SK-N-SH (cell line): ENCODE results near the gene ARFIP1. TPM values are rescaled to one million over a fixed set of nuclear protein-coding genes. Genes with fewer than 3 reads are reported as not detected.

Experiments
- CTCF ChIA-PET: fragments of 300-600, 350-600 bp; formaldehyde crosslinking; extraction: SDS; loops from one replicate; lab custom pipeline; 2021; lab: Yijun Ruan, JAX
- POLR2A ChIA-PET: fragments of 350-600 bp; sonication (Branson Sonifier 250); formaldehyde crosslinking; extraction: SDS; loops from one replicate; lab custom pipeline; 2020; ENCODE audit warnings: antibody characterized with exemption, inconsistent platforms; lab: Yijun Ruan, JAX
- DNase-seq: peaks from one replicate; pipeline ENCODE4 v3.0.0; 2012
- H2AFZ ChIP-seq: fragments of 200-600 bp; sonication (generic); 2 replicates; pipeline ENCODE4 v1.8.1; 2016; ENCODE audit warnings: antibody characterized with exemption, mild to moderate bottlenecking, low read depth
- H3F3A ChIP-seq: fragments of 200-600 bp; sonication (generic); replicated peaks from 2 replicates; pipeline ENCODE3; 2016; ENCODE audit warnings: antibody characterized with exemption, mild to moderate bottlenecking; ENCODE audit not compliant: insufficient read depth
- H3K27ac ChIP-seq, 2 experiments: fragments of 200-500 bp in 1 of 2; fragments of 200-600 bp in 1 of 2; sonication (Bioruptor generic) in 1 of 2; sonication (generic), shearing (Covaris generic) in 1 of 2; 2 replicates each; pipeline versions ENCODE4 v1.5.1 to v1.6.1; 2014 to 2016; ENCODE audit warnings: low read depth in 2 of 2, inconsistent platforms in 1 of 2, low read length in 1 of 2, mild to moderate bottlenecking in 1 of 2, mixed read lengths in 1 of 2
- H3K27me3 ChIP-seq: fragments of 200-600 bp; sonication (generic), shearing (Covaris generic); 2 replicates; pipeline ENCODE4 v1.6.1; 2016; ENCODE audit warnings: mixed run types; ENCODE audit not compliant: insufficient read depth
- H3K36me3 ChIP-seq, 2 experiments: fragments of 200-500 bp in 1 of 2; fragments of 200-600 bp in 1 of 2; sonication (Bioruptor generic) in 1 of 2; sonication (generic) in 1 of 2; replicated peaks in 1 of 2; 2 replicates each; pipeline versions ENCODE3 to v1.5.1; 2014 to 2016; ENCODE audit warnings: low read length in 1 of 2, mild to moderate bottlenecking in 1 of 2; ENCODE audit not compliant: insufficient read depth in 2 of 2, control insufficient read depth in 1 of 2
- H3K4me1 ChIP-seq, 2 experiments: fragments of 200-500 bp in 1 of 2; fragments of 200-600 bp in 1 of 2; sonication (Bioruptor generic) in 1 of 2; sonication (generic), shearing (Covaris generic) in 1 of 2; 2 replicates each; pipeline versions ENCODE4 v1.5.1 to v1.6.1; 2014 to 2016; ENCODE audit warnings: low read depth in 1 of 2, low read length in 1 of 2, mixed run types in 1 of 2; ENCODE audit not compliant: insufficient read depth in 2 of 2, control insufficient read depth in 1 of 2
- H3K4me2 ChIP-seq: fragments of 200-600 bp; sonication (generic), shearing (Covaris generic); 2 replicates; pipeline ENCODE4 v1.6.1; 2017; ENCODE audit warnings: mixed run types
- H3K4me3 ChIP-seq, 2 experiments: fragments of 200-500 bp in 1 of 2; fragments of 200-600 bp in 1 of 2; sonication (Bioruptor generic) in 1 of 2; sonication (generic), shearing (Covaris generic) in 1 of 2; 2 replicates each; pipeline versions ENCODE4 v1.5.1 to v1.8.1; 2014 to 2016; ENCODE audit warnings: low read depth in 2 of 2, inconsistent platforms in 1 of 2, low read length in 1 of 2, mild to moderate bottlenecking in 1 of 2, mixed read lengths in 1 of 2, moderate library complexity in 1 of 2
- H3K79me2 ChIP-seq: fragments of 200-600 bp; sonication (generic); 2 replicates; pipeline ENCODE4 v1.8.1; 2017; ENCODE audit warnings: mild to moderate bottlenecking; ENCODE audit not compliant: insufficient read depth
- H3K9ac ChIP-seq: fragments of 200-600 bp; sonication (generic); 2 replicates; pipeline ENCODE4 v1.6.1; 2017; ENCODE audit warnings: mixed run types
- H3K9me2 ChIP-seq: fragments of 200-600 bp; sonication (generic); 2 replicates; pipeline ENCODE4 v1.6.1; 2017; ENCODE audit warnings: mixed run types
- H3K9me3 ChIP-seq: fragments of 200-600 bp; sonication (generic); 2 replicates; pipeline ENCODE4 v1.6.1; 2017; ENCODE audit warnings: mixed run types, mild to moderate bottlenecking, moderate library complexity
- H4K20me1 ChIP-seq: fragments of 200-600 bp; sonication (generic); 2 replicates; pipeline ENCODE4 v1.6.1; 2017; ENCODE audit warnings: mild to moderate bottlenecking, mixed run types; ENCODE audit not compliant: insufficient read depth
- CHD2 ChIP-seq: fragments of 150-350 bp; IDR thresholded peaks from 2 replicates; pipeline ENCODE4 v1.6.1; 2018; ENCODE audit warnings: low read length; ENCODE audit not compliant: partially characterized antibody
- CTCF ChIP-seq: fragments of 200-600 bp; sonication (generic); IDR thresholded peaks from 2 replicates; pipeline ENCODE4 v1.6.1; 2017; ENCODE audit warnings: antibody characterized with exemption, mild to moderate bottlenecking, moderate library complexity
- EZH2phosphoT487 ChIP-seq: fragments of 200-600 bp; sonication (generic); IDR thresholded peaks from 2 replicates; pipeline ENCODE4 v1.6.1; 2017; ENCODE audit warnings: low read depth, mixed run types, mild to moderate bottlenecking, antibody characterized with exemption, moderate library complexity, borderline replicate concordance
- FOSL2 ChIP-seq: IDR thresholded peaks from 2 replicates; pipeline ENCODE4 v1.4.0; 2012; ENCODE audit warnings: low read depth, mild to moderate bottlenecking, moderate library complexity, borderline replicate concordance
- GATA2 ChIP-seq: sonication (generic); formaldehyde crosslinking; IDR thresholded peaks from 2 replicates; pipeline ENCODE4 v1.5.0; 2020; ENCODE audit warnings: mild to moderate bottlenecking, missing genetic modification reagents
- JUND ChIP-seq: IDR thresholded peaks from 2 replicates; pipeline ENCODE4 v1.4.0; 2012
- MEF2A ChIP-seq: IDR thresholded peaks from 2 replicates; pipeline ENCODE4 v1.4.0; 2012; ENCODE audit warnings: low read depth, borderline replicate concordance
- NFIC ChIP-seq: IDR thresholded peaks from 2 replicates; pipeline ENCODE4 v1.4.0; 2012; ENCODE audit warnings: borderline replicate concordance
- PBX3 ChIP-seq: IDR thresholded peaks from 2 replicates; pipeline ENCODE4; 2012
- REST ChIP-seq: IDR thresholded peaks from 2 replicates; pipeline ENCODE4 v1.6.1; 2012; ENCODE audit warnings: mild to moderate bottlenecking, low read depth, low read length, moderate library complexity
- TAF1 ChIP-seq: IDR thresholded peaks from 2 replicates; pipeline ENCODE4 v1.6.1; 2012; ENCODE audit warnings: low read depth, mild to moderate bottlenecking, low read length, moderate library complexity, borderline replicate concordance
- TEAD4 ChIP-seq: IDR thresholded peaks from 2 replicates; pipeline ENCODE4 v1.4.0; 2012; ENCODE audit warnings: mild to moderate bottlenecking, borderline replicate concordance; ENCODE audit not compliant: insufficient read depth
- USF2 ChIP-seq: fragments of 150-350 bp; IDR thresholded peaks from 2 replicates; pipeline ENCODE4 v1.6.1; 2017; ENCODE audit warnings: antibody characterized with exemption, low read length, low read depth, borderline replicate concordance
- YY1 ChIP-seq: IDR thresholded peaks from 2 replicates; pipeline ENCODE4 v1.4.0; 2012; ENCODE audit warnings: low read depth, mild to moderate bottlenecking
- ZBTB33 ChIP-seq: IDR thresholded peaks from 2 replicates; pipeline ENCODE4 v1.4.0; 2012; ENCODE audit warnings: low read depth, borderline replicate concordance
- WGBS: methylation state at CpG from one replicate; pipeline ENCODE4 v1.1.6; 2017; ENCODE audit warnings: low lambda C conversion rate; 5-methylcytosine and 5-hydroxymethylcytosine counted together
- polyA plus RNA-seq, 3 experiments: library from polyadenylated mRNA; depleted of rRNA; stranded (reverse); fragments of >200 nt; gene quantifications; 2 replicates each; pipeline ENCODE4 v1.2.3, GENCODE V29; 2012

ARFIP1 gene
- polyA plus RNA-seq, 1 of the 3 experiments (the other 2 are of a cell fraction): 15.7 TPM

- peaks cover 5% of the 10 kb centered on the region for H3K79me2 ChIP-seq
- DNase-seq: no peak
- POLR2A ChIA-PET: no interaction called here
- CTCF ChIA-PET: no interaction called here
- no peak overlapping the region for H2AFZ ChIP-seq
- no peak overlapping the region for H3K4me3 ChIP-seq
- no peaks in the 10 kb centered on the region for H3K27me3 ChIP-seq
- no peaks in the 10 kb centered on the region for H3F3A ChIP-seq
- H3K9ac ChIP-seq: no peak overlapping the region
- no peaks in the 10 kb centered on the region for H4K20me1 ChIP-seq
- TF ChIP-seq CTCF (no peak), JUND (no peak), PBX3 (no peak), MEF2A (no peak), GATA2 (CRISPR knock-in tag) (no peak), FOSL2 (no peak), TAF1 (no peak), CHD2 (no peak), USF2 (no peak), EZH2phosphoT487 (no peak), YY1 (no peak)
- no peak overlapping the region for H3K27ac ChIP-seq
- H3K4me2 ChIP-seq: no peak overlapping the region
- H3K36me3 ChIP-seq: peaks cover 2 to 12% of the 10 kb centered on the region in 2 experiments
- no peaks in the 10 kb centered on the region for H3K9me2 ChIP-seq
- H3K4me1 ChIP-seq: no peaks in the 10 kb centered on the region
- no peaks in the 10 kb centered on the region for H3K9me3 ChIP-seq
Measured at GRCh38 chr4:152825336-152825735, 45.6 kb downstream of the ARFIP1 start.

- Histone ChIP-seq H3K27me3 (no peaks in the 10 kb centered on the region), H3K4me1 (no peaks in the 10 kb centered on the region), H3K4me3 (no peak overlapping the region), H3K9me2 (no peaks in the 10 kb centered on the region), H4K20me1 (no peaks in the 10 kb centered on the region), H3K9me3 (no peaks in the 10 kb centered on the region), H3K79me2 (peaks cover 5% of the 10 kb centered on the region; the same call in 1 of the 2 replicates), H3K9ac (no peak overlapping the region), H3F3A (no peaks in the 10 kb centered on the region), H3K36me3 (peaks cover 12 to 28% of the 10 kb centered on the region in 2 experiments), H2AFZ (no peak overlapping the region), H3K4me2 (no peak overlapping the region), H3K27ac (no peak overlapping the region)
- ChIA-PET POLR2A (no interaction called here), CTCF (no interaction called here)
- DNase-seq: no peak
- 100% methylated on average over 1 of the region's 1 CpG for WGBS
- no peak for TF ChIP-seq NFIC
- no peak for TF ChIP-seq YY1
- no peak for TF ChIP-seq REST
- no peak for TF ChIP-seq TEAD4
- TF ChIP-seq ZBTB33: no peak
Measured at GRCh38 chr4:152828122-152828521, 48.4 kb downstream of the ARFIP1 start.
